Measurements from ENCODE around the gene ST7. TPM values are rescaled to one million over a fixed set of nuclear protein-coding genes. Genes with fewer than 3 reads are reported as not detected.

Gene ST7
- total and polyA plus RNA-seq, 2 of the 8 experiments (the other 6 are each of a cell fraction or from before 2014, with no cell fraction given): 16.3 to 18.0 TPM

DNA sequence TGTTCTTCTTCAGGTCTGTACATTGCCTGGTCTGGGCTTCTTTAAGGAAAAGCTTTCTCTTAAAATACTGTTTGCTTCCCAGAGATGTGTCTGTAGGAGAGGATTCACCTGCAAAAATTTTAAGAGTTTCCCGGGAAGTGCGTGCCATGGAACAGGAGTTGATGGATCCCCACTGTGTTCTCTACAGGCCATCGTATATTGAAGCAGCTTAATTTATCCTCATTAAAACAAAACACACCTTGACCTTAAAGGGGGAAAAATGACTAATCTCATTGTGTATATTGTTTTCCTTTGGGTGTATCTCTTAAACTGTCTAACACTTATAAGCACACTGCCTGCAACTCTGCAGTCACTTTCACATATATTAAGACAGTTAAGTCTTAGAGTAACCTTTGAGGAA lies 111.4 kb downstream of the ST7 start:
- no peak overlapping the region for H3K4me3 ChIP-seq (ENCODE audit: extremely low read depth in 1 of 4, insufficient read depth in 2 of 4, low read depth in 3 of 4, low read length in 4 of 4)
- no peak overlapping the region for H3K4me2 ChIP-seq (ENCODE audit: insufficient read depth in 1 of 2, low read depth in 2 of 2, low read length in 2 of 2)
- no peak overlapping the region for H2BK20ac ChIP-seq (ENCODE audit: low read length)
- H3K4ac ChIP-seq (replicated peaks; ENCODE audit: insufficient read length, low read depth, low read length): no peak overlapping the region
- no peak overlapping the region for H2AK5ac ChIP-seq (ENCODE audit: low read depth, low read length)
- WGBS, 2 experiments (ENCODE audit: extremely low coverage in 1 of 2, insufficient coverage in 1 of 2, insufficient read length in 1 of 2, insufficient replicate concordance in 2 of 2, low coverage in 1 of 2, low lambda C conversion rate in 2 of 2, missing lambda C conversion rate in 1 of 2): 75% methylated on average over 3 of the region's 3 CpGs; no CpG with 5 or more reads in 1 of the 2 experiments
- no peak overlapping the region for H2BK12ac ChIP-seq (ENCODE audit: low read depth, low read length)
- no peak overlapping the region for H4K91ac ChIP-seq (replicated peaks; ENCODE audit: insufficient read length, low read length)
- H3K56ac ChIP-seq (replicated peaks; ENCODE audit: insufficient read length, low read depth, low read length): no peak overlapping the region
- no peaks in the 10 kb centered on the region; a peak in 1 of 4 replicates for H3K79me2 ChIP-seq (ENCODE audit: control insufficient read depth in 1 of 2, insufficient read depth in 2 of 2, low read length in 2 of 2)
- no peaks in the 10 kb centered on the region for H3K36me3 ChIP-seq (ENCODE audit: control insufficient read depth in 2 of 4, insufficient read depth in 4 of 4, low read length in 3 of 4)
- no peak overlapping the region for H2AFZ ChIP-seq (ENCODE audit: low read length)
- no peak overlapping the region for H3K14ac ChIP-seq (ENCODE audit: insufficient read length)
- no peak overlapping the region for H3K27ac ChIP-seq (ENCODE audit: low read depth, low read length)
- no peak overlapping the region for H4K5ac ChIP-seq (ENCODE audit: insufficient read length, low read depth, low read length)
- peaks cover 0 to 5% (median 2%) of the 10 kb centered on the region in 4 experiments; a peak in 3 of 7 replicates for H3K4me1 ChIP-seq (replicated peaks in 1 of 4; ENCODE audit: control insufficient read depth in 3 of 4, insufficient read depth in 4 of 4, low read length in 3 of 4)
- POLR2A ChIA-PET (ENCODE audit: partially characterized antibody): no interaction called here
- no peaks in the 10 kb centered on the region for H3K23me2 ChIP-seq (ENCODE audit: low read depth, low read length)
- H3K23ac ChIP-seq (ENCODE audit: insufficient read length): no peak overlapping the region
- H4K20me1 ChIP-seq (replicated peaks in 1 of 2; ENCODE audit: control insufficient read depth in 1 of 2, insufficient read depth in 2 of 2, low read length in 2 of 2): no peaks in the 10 kb centered on the region
- DNase-seq (ENCODE audit: low read depth in 1 of 2, low spot score in 2 of 2) (no peak), FAIRE-seq (no peak)
- CTCF ChIA-PET (ENCODE audit: partially characterized antibody): no interaction called here
- H3K18ac ChIP-seq (ENCODE audit: extremely low read depth, low read length): no peak overlapping the region
- no peaks in the 10 kb centered on the region; the same call in 1 of the 2 replicates for H3K79me1 ChIP-seq (ENCODE audit: low read depth, low read length)
- H4K8ac ChIP-seq (ENCODE audit: extremely low read depth, insufficient read depth, low read length): no peak overlapping the region
- no peaks in the 10 kb centered on the region for H3K9me3 ChIP-seq (ENCODE audit: insufficient read depth in 2 of 2, low read depth in 1 of 2, low read length in 1 of 2)
- no peak overlapping the region for H2BK120ac ChIP-seq (replicated peaks; ENCODE audit: low read depth, low read length)
- TF ChIP-seq, protein P1, sequence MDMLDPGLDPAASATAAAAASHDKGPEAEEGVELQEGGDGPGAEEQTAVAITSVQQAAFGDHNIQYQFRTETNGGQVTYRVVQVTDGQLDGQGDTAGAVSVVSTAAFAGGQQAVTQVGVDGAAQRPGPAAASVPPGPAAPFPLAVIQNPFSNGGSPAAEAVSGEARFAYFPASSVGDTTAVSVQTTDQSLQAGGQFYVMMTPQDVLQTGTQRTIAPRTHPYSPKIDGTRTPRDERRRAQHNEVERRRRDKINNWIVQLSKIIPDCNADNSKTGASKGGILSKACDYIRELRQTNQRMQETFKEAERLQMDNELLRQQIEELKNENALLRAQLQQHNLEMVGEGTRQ (IDR thresholded peaks at IDR 0.05; ENCODE audit: low read length): no peak
- TF ChIP-seq SP2 (IDR thresholded peaks at IDR 0.05; ENCODE audit: low read length): no peak
- H3K9ac ChIP-seq (replicated peaks in 1 of 4; ENCODE audit: extremely low read depth in 1 of 4, low read depth in 3 of 4, low read length in 3 of 4): no peak overlapping the region
- H2BK5ac ChIP-seq (ENCODE audit: low read depth, low read length): no peak overlapping the region
- no peaks in the 10 kb centered on the region for H3K27me3 ChIP-seq (replicated peaks in 1 of 4; ENCODE audit: control insufficient read depth in 3 of 4, extremely low read depth in 1 of 4, insufficient read depth in 3 of 4, low read length in 3 of 4)
- H2BK15ac ChIP-seq (ENCODE audit: low read length): no peak overlapping the region

Data from H1 (cell line).